HG03097 (cell line): ENCODE data around the gene POLR1G.

Source experiments
- ATAC-seq: cut with Tn5 transposase; IDR thresholded peaks from one replicate; pipeline ENCODE4 v1.9.1; 2021; ENCODE audit not compliant: unreplicated experiment, low FRiP score

Gene POLR1G

DNA sequence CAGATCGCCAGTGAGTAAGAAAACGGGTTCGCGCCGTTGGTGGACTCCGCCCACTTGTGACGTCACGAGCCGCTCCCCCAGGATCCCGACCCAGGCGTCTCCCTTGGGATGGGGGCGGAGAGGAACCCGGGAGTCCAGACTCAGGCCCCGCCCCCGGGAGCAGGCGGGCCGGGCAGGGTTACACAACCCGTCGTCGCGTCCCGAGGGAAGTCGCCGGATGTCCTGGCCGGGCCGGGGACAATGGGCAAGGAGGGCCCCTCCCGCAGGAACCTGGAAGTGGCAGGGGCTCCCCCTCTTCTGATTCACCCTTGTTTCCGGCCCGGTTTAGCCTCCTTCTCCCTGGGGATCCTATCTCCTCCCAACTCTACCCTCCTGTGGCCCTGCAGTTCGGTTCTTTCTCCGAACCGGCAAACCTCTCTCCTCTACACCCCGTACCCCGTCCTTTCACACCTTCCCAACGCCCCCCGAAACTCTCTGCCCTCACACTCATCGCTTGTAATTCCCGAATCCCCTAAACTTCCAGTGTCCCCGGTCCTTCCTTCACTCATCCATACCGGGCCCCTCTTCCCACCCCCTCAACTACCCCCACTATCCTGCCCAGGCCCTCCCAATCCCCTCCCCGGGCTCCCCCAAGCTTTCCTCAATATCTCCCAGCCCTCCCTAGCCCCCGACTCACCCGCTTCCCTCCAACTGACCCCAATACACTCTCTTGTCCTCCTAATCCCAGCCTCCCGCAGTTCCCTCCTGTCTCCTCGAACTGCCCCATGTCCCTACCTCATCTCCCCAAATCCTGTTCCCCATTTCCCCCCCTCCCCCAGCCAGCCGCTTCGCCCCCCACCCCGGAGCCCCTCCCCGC is 37.2 kb downstream of the POLR1G start:
- no peak for ATAC-seq

DNA sequence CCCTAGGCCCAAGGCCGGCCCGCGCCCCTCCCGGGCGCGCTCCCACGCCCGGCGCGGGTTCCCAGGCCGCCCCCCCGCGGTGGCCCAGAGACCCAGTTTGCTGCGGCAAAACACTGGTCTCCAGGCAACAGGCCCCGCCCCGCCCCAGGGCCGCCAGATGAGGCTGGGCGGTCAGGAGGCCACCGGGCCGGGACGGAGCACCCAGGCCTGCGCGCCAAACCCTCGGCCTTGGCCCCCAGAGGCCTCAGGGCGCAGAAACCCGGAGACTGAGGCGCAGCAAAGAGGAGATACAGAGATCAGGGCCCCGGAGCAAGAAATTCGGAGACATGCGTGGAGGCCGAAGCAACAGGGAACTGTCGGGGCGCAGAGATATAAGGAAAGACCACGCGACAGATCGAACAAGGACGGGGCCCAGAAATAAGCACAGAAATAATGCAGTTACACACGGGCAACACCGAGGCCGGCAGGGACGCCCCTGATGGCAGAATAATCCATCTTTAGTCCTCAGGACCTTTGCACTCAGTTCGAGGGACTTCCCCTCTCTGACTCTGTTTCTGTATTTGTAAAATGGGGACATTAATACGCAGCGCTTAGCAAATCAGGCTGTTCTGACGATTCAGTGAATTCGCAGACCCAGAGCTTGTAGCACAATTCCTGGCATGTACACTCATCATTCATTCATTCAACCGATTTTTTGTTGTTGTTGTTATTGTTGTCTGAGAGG is 38.0 kb downstream of the POLR1G start:
- peak; percentile 27 for ATAC-seq

DNA sequence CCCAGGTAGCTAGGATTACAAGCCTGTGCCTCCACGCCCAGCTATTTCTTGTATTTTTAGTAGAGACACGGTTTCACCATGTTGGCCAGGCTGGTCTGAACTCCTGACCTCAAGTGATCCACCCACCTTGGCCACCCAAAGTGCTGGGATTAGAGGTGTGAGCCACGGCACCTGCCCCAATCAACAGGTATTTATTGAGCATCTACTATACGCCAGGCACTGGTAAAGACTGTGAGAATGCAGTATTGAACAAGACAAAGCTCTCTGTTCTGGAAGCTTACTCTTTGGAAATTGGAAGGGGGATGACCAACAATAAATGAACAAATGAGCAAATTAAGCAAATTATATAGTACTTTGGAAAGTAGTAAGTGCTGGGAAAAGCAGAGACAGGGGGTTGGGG is 38.7 kb downstream of the POLR1G start:
- no peak for ATAC-seq

DNA sequence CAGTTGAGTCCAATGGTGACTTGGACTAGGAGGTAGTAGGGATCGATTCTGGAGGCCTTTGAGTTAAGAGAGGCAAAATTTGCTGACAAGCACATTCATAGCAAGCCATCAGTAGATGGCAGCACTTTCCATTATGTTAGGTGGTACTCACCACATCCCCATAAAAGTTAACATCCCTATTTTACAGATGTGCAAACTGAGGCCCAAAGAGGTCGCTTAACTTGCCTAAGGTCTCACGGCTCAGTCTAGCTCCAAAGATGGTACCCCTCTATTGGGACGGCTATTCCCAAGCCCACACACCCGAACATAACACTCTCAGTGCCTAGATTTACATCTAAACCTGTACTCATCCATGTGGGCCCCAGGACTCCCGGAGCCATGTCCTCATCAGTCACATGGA is 39.9 kb downstream of the POLR1G start:
- no peak for ATAC-seq

DNA sequence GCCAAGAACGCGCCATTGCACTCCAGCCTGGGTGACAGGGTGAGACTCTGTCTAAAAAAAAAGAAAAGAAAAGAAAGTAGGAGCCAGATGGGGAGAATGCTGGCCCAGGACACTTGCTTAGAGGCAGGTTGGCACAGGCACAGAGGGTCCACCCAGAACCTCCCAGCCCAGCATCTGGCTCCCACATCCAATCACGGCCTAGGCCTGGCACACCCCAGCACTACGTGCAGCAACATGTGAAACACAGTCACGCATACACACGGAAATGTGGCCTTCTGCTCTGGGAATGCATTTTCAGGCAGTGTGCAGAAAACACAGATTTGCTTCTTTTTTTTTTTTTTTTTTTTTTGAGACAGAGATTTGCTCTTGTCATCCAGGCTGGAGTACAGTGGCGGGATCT is 40.5 kb downstream of the POLR1G start:
- no peak for ATAC-seq

DNA sequence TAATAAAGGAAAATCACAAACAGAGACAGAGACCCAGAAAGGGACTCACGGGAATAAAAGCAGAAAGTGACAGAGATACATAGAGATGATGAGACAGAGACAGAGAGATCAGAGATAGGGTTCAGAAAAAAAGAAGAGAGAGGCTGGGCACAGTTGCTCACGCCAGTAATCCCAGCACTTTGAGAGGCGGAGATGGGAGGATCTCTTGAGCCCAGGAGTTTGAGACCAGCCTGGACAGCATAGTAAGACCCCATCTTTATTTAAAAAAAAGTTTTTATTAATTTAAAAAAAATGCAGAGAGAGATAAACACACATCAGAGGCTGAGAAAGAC is 41.9 kb downstream of the POLR1G start:
- no peak for ATAC-seq

DNA sequence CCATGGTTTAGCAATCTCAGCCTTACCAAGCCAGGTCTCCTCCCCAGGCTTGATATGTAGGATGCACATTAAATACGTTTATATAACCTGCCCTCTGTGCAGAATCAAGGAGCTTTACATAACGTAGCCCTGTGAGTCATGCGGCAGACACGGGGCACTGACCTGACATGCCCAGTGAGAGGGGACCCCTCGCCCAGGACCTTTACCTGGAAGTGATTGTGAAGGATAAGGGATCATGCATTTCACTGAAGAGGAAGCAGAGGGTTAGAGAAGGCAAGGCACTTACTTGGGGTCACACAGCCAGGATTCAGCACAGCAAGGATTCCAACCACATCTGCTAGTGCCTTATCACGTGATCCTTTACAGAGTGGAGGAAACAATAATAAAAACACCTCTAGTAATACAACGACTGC is 42.4 kb downstream of the POLR1G start:
- ATAC-seq: no peak

DNA sequence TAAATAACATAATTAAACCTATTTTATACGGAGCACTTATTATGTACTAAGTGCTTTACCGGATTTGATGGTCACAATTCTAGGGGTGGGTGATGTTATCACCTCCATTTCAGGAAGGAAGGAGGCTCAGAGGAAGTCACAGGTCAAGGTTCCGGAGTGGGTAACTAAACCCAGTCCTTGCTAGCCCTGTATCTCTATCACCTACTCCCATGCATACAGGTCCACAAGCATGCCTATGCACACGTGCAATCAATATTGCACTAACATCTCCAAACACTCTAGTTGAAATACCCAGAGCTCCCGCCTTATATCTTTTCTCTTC is 43.5 kb downstream of the POLR1G start:
- ATAC-seq: no peak

DNA sequence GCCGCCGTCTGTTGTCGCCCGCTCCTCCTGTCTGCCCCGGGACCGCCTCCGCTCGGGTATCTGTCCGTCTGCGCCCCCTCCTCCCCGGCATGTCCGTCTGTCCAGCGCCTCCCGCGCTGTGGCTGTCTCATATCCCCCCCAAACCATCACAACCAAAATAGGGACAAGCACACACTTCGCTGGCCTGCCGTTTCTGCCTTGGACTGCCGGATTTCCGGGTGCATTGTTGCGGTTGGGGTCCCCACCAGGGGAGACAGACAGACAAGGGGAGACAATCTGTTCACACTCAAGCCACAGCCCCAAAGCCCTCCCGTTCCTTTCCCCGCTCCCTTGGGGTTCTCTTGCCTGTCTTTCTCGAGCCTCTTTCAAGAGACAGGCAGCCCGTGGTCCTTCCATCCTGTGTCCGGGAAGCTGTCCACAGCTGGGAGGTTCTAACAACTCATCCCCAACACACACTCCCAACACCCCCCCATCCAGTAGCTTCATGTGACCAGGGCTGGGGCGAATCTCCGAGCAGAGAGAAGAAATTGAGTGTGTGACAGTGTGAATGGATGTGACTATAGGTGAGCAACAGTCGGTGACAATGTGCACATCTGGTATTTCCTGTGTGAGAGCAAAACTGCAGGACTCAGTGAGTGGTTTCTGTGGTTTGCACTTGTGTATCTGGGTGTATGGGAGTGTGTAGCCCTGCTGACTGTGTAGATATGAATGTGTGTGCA is 44.8 kb downstream of the POLR1G start:
- ATAC-seq: peak; percentile 17

DNA sequence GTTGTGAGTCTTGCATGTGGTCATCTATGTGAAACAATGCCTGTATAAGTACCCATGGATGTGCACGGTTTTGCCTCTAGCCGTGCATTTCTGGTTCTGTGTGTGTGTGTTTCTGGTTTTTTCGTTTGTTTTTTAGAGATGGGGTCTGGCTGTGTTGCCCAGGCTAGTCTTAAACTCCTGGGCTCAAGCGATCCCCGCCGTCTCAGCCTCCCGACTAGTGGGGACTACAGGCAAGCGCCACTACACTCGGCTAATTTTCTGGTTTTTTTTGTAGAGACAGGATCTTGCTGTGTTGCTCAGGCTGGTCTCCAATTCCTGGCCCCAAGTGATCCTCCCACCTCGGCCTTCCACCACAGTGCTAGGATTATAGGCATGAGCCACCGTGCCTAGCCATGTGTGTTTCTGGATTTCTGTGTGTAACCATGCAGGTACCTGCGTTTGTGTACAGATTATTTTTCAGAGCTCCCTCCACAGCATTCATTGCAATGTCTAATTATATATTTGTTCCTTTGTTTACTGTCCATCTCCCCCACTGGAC is 45.5 kb downstream of the POLR1G start:
- no peak for ATAC-seq

DNA sequence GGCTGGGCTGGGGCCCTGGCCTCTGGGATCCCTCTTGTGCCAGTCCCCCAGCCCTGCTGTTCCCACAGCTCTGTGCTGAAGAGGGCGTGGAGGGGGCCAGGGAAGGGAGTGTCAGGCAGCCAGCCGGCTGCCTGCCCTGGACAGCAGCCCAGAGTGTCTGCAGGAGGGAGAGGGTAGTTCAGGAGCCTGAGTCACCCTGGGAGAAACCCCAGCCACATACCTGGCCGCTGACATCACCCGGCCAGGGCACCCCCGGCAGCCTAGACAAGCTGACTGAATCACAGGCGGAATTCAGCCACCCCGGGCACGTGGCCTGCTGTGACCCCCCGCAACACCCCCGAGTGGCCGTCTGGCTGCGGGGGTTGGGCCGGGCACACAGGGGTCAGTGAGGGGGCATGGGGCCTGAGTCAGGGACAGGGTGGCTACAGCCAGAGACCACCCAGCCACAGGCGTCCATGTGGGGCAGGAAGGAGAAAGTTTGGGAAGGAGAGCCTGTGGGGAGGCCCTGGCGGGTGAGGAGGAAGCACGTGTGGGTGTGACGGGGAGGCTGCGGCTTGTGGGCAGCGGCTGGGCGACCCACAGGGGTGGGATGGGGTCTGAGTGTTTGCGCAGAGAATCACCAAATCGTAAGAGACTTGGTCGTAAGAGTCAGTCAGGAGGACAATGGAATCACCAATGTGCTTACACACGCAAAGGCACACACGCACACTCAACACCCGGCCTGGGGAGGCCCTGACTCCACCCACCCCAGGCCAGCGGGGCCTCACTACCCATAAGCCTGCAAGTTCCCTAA is 49.5 kb downstream of the POLR1G start:
- ATAC-seq: no peak

DNA sequence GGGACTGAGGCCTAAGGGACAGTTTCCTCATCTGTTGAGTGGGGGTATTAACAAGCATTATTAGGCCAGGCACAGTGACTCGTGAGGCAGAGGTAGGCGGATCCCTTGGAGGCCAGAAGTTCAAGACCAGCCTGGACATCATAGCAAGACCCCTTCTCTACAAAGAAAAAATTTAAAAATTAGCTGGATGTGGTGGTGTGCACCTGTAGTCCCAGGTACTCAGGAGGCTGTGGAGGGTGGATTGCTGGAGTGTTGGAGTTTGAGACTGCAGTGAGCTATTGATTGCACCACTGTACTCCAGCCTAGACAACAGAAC is 50.0 kb downstream of the POLR1G start:
- no peak for ATAC-seq

DNA sequence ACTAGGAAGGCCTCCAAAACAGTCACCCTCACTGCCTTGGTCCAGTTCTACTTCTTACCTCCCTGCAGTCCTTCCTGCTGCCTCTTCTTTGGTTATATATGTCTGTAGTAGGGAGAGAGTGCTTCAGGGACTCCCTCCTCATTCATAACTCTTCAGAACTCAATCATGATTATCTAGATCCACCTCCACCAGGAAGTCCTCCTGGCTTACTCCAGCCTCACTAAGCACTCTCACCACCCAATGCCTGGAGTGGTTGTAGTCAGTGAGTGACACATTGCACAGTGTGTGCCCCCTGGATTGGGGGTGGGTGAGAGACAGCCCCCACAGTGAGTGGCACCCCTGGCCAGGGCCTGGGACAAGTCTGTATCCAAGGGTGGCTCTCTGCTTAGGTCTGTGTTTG is 51.3 kb downstream of the POLR1G start:
- no peak for ATAC-seq
